ENCODE measurements around the gene ZBTB18. TPM values are rescaled to one million over a fixed set of nuclear protein-coding genes. Genes with fewer than 3 reads are reported as not detected.

Gene ZBTB18
- total RNA-seq, 1 experiment from 2014 or later: 8.8 TPM

DNA sequence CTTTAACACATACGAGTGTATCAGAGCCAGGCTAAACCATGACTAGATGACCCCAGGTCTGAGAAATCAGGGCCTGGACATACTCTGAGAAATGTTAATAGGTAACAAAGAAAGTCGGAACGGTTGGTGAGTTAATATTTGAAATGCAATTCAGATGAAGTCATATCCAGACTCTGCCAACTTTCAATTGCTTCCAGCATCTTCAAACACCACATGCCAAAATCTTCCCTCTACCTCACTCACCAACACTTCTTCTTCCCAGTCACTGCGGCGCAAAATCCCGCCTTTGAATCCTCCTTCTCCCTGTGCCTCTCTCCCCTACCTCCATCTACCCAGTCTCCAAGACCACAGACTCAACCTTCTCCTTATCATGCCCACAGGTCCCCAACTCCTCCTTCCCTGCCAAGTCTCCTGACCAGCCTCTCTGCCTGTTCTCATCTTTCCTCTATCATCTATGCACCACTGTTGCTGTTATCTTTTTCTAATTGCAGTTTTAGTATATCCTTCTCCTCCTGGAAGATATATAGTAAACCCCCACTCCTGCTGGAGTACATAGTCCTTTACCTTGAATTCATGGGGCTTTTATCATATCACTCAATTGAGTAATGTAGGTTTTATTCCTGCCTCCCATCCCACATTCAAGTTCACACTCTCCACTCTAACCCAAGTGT lies 41.3 kb downstream of the ZBTB18 start:
- Histone ChIP-seq H3K27me3 (replicated peaks; ENCODE audit: control insufficient read depth, insufficient read depth, low read length) (no peaks in the 10 kb centered on the region), H3K4me1 (peaks cover 21% of the 10 kb centered on the region), H3K36me3 (ENCODE audit: control insufficient read depth, insufficient read depth, low read length) (no peaks in the 10 kb centered on the region), H3K9me3 (no peaks in the 10 kb centered on the region), H3K4me3 (ENCODE audit: low read depth, low read length) (no peak overlapping the region)
- Mint-ChIP-seq H3K4me1 (ENCODE audit: low read depth, unreplicated experiment) (peaks cover 16% of the 10 kb centered on the region), H3K27me3 (ENCODE audit: insufficient read depth, unreplicated experiment) (no peaks in the 10 kb centered on the region), H3K36me3 (ENCODE audit: insufficient read depth, unreplicated experiment) (no peaks in the 10 kb centered on the region), H3K9me3 (ENCODE audit: unreplicated experiment) (no peaks in the 10 kb centered on the region), H3K27ac (ENCODE audit: unreplicated experiment) (no peak overlapping the region), H3K4me3 (ENCODE audit: unreplicated experiment) (no peak overlapping the region)
- TF ChIP-seq, protein P1, sequence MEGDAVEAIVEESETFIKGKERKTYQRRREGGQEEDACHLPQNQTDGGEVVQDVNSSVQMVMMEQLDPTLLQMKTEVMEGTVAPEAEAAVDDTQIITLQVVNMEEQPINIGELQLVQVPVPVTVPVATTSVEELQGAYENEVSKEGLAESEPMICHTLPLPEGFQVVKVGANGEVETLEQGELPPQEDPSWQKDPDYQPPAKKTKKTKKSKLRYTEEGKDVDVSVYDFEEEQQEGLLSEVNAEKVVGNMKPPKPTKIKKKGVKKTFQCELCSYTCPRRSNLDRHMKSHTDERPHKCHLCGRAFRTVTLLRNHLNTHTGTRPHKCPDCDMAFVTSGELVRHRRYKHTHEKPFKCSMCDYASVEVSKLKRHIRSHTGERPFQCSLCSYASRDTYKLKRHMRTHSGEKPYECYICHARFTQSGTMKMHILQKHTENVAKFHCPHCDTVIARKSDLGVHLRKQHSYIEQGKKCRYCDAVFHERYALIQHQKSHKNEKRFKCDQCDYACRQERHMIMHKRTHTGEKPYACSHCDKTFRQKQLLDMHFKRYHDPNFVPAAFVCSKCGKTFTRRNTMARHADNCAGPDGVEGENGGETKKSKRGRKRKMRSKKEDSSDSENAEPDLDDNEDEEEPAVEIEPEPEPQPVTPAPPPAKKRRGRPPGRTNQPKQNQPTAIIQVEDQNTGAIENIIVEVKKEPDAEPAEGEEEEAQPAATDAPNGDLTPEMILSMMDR (IDR thresholded peaks at IDR 0.05; ENCODE audit: insufficient read depth in 1 of 2, low read depth in 1 of 2, low read length in 1 of 2, severe bottlenecking in 1 of 2, unreplicated experiment in 1 of 2): no peak
- no TSS peak for BruUV-seq (replicated peaks)
- DNase-seq: no peak
- CTCF ChIA-PET: no interaction called here
- POLR2A ChIA-PET: no interaction called here
- intact Hi-C loops (cut with micrococcal nuclease; ENCODE audit: unreplicated experiment): no loop called here

DNA sequence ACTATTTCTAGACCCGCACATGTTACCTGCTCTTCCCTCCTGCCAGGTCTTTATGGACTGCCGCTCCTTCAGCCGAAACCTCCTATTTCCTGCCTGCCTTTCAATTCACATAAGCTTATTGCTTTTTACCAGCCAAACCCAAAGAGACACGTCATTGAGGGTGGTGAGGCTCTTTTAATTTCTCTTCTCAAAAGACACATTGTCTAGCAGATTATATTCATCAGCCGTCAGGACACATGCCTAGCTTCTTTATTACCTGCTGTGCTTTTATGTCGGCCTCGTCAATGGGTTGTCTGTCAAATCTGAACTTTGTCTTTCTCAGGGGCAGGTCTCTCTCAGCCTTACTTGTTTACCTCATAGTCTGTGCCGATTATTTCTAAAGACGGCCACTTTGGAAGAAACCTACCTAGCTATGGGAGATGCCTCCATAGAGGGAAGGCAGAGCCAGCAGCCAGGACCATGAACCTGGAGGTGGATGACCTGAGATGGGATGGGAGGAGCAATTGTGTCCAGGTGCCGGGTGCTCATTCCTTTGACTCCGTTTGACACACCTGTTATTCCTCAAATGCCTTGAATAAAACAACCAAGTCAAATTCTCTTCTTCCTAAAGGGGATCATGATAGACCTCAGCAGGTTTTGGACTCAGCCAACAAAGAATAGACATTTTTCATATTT lies 42.0 kb downstream of the ZBTB18 start:
- Mint-ChIP-seq H3K27ac (ENCODE audit: unreplicated experiment) (no peak overlapping the region), H3K27me3 (ENCODE audit: insufficient read depth, unreplicated experiment) (no peaks in the 10 kb centered on the region), H3K36me3 (ENCODE audit: insufficient read depth, unreplicated experiment) (no peaks in the 10 kb centered on the region), H3K4me1 (ENCODE audit: low read depth, unreplicated experiment) (peaks cover 16% of the 10 kb centered on the region), H3K9me3 (ENCODE audit: unreplicated experiment) (no peaks in the 10 kb centered on the region), H3K4me3 (ENCODE audit: unreplicated experiment) (no peak overlapping the region)
- BruUV-seq (replicated peaks): no TSS peak
- Histone ChIP-seq H3K36me3 (ENCODE audit: control insufficient read depth, insufficient read depth, low read length) (no peaks in the 10 kb centered on the region), H3K9me3 (no peaks in the 10 kb centered on the region), H3K4me1 (peaks cover 21% of the 10 kb centered on the region), H3K4me3 (ENCODE audit: low read depth, low read length) (no peak overlapping the region), H3K27me3 (replicated peaks; ENCODE audit: control insufficient read depth, insufficient read depth, low read length) (no peaks in the 10 kb centered on the region)
- ChIA-PET CTCF (no interaction called here), POLR2A (no interaction called here)
- TF ChIP-seq, protein P1 (IDR thresholded peaks at IDR 0.05; ENCODE audit: insufficient read depth in 1 of 2, low read depth in 1 of 2, low read length in 1 of 2, severe bottlenecking in 1 of 2, unreplicated experiment in 1 of 2): no peak
- no peak for DNase-seq
- intact Hi-C loops (cut with micrococcal nuclease; ENCODE audit: unreplicated experiment): no loop called here

DNA sequence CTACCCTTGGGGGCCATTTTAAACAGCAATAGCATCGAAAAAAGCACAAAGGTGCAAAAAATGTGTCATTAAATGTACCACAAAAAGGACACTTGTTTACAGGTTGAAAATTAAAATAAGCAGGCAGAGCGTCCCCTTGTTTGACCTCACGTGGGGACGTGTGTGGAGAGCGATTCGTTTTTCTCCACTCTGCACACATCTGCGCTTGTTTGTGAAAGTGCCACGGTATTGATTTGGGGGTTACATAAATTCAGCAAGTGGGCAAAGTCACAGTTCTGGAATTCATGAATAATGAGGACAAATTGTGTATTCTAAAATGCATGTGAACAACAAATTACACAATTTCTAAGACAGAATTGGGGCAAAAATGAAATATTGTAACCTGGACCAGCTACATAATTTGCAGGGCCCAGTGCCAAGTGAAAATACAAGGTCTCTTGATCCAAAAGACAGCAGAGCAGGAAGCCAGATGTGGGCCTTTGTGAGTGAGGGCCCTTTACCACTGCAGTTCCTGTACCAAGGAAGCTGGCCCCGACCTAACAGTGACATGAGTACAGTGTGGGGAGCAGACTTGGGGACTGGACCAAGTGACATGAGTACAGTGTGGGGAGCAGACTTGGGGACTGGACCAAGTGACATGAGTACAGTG lies 43.9 kb downstream of the ZBTB18 start:
- Mint-ChIP-seq H3K27ac (ENCODE audit: unreplicated experiment) (no peak overlapping the region), H3K4me3 (ENCODE audit: unreplicated experiment) (no peak overlapping the region), H3K27me3 (ENCODE audit: insufficient read depth, unreplicated experiment) (no peaks in the 10 kb centered on the region), H3K4me1 (ENCODE audit: low read depth, unreplicated experiment) (peaks cover 9% of the 10 kb centered on the region), H3K9me3 (ENCODE audit: unreplicated experiment) (peaks cover 10% of the 10 kb centered on the region), H3K36me3 (ENCODE audit: insufficient read depth, unreplicated experiment) (no peaks in the 10 kb centered on the region)
- intact Hi-C loops (cut with micrococcal nuclease; ENCODE audit: unreplicated experiment): no loop called here
- Histone ChIP-seq H3K9me3 (no peaks in the 10 kb centered on the region), H3K4me1 (peaks cover 5% of the 10 kb centered on the region), H3K36me3 (ENCODE audit: control insufficient read depth, insufficient read depth, low read length) (no peaks in the 10 kb centered on the region), H3K4me3 (ENCODE audit: low read depth, low read length) (no peak overlapping the region), H3K27me3 (replicated peaks; ENCODE audit: control insufficient read depth, insufficient read depth, low read length) (no peaks in the 10 kb centered on the region)
- ChIA-PET CTCF (interaction anchor here (0.5 kb wide), 1 partner anchor 48 kb away, joined by 4 read pairs; no protein-coding TSS in a partner anchor), POLR2A (no interaction called here)
- TF ChIP-seq, protein P1 (IDR thresholded peaks at IDR 0.05; ENCODE audit: insufficient read depth in 1 of 2, low read depth in 1 of 2, low read length in 1 of 2, severe bottlenecking in 1 of 2, unreplicated experiment in 1 of 2): no peak
- no peak for DNase-seq
- no TSS peak for BruUV-seq (replicated peaks)

Data from Caco-2 (cell line).